GM18526 (cell line): ENCODE results near the gene USP32.

Experiments
- POLR2A ChIP-seq: IDR thresholded peaks from 3 replicates; pipeline ENCODE4 v1.6.1; 2011; ENCODE audit not compliant: insufficient read length; ENCODE audit errors: extremely low read depth

The USP32 gene

DNA sequence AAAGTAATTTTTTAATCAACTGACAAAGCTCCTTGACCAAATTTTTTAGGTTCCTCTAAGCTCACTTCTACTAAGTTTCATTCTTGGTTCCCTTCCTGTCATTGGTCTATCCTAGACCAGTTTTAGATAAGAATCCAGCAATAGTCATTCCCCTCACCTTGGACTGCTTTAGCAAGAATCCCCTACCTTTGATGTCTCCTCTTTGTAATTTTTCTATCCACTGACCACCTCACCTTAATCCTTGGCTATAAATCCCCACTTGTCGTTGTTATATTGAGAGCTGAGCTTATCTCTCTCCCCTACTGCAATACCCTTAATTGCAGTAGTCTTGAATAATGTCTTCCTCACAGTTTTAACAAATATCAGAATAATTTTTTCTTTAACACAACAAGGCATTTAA, 107.2 kb downstream of the USP32 start:
- TF ChIP-seq POLR2A = no peak

DNA sequence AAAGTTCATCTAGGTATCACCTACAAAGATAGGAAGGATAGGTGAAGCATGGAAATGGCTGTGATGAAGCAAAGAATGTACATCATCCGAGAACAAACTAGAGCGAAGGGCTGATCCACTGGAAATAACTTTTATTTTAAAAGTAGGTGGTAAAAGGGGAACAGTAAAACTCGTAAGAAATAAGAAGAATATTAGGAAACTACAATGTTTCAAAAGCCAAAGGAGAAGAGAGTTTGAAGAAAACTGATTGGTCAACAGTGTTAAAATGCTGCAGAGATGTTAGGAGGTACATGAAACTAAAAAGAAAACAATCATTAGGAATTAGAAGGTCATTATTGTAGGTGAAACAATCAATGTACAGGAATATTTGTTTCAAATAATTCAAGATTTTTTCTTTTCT, 108.1 kb downstream of the USP32 start:
- TF ChIP-seq POLR2A = no peak

DNA sequence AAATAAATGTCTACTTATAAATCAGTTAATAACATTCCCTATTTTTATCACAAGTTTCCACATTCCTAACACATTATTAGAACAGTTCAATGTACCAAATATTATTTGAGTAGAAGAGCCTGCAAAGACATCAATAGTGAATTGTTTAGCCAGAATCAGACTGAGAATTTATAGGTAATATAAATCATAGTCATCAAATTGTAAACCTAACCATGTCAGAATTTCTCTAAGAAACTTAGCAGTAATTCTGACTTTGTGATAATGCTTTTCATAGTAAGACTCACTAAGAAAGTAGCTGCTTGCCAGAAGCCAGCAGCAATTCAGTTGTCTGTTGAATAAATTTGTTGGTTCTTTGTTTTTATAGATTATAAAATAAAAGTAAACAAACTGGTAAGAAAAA, 111.3 kb downstream of the USP32 start:
- no peak for TF ChIP-seq POLR2A

DNA sequence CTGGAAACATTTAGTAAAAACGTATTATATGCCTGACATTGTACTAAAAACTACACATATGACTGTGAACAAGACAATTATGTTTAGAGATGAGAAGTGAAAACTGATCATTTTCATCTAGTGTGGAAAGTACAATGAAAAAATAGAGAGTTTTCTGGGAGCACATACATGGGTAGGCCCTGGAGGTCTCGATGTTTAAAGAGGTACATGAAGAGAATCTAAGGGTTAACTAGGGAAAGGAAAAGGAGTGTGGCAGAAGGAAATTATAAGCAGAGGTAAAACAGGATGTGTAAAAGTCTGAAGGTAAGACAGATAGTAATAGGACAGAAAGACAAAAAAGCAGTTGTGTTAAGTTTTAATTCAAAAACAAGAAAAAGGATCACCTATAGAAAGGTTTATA, 113.7 kb downstream of the USP32 start:
- no peak for TF ChIP-seq POLR2A

DNA sequence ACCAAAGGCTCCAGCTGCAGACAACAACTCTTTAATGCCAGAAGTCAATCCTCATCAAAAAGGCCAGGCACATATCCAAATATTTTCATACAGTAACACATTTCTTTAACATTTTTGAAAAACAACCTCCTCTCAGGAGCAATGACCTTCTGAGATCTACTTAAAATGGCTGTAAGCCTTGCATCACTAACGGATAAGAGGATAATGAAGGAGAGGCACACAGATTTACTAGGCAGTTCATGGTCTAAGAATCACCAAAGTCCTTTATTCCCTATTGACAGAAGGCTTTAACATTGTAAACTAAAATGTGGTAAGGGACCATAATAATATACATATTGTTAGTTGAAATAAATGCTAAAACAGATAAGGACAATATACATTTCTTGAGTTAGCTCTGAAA, 114.7 kb downstream of the USP32 start:
- no peak for TF ChIP-seq POLR2A

DNA sequence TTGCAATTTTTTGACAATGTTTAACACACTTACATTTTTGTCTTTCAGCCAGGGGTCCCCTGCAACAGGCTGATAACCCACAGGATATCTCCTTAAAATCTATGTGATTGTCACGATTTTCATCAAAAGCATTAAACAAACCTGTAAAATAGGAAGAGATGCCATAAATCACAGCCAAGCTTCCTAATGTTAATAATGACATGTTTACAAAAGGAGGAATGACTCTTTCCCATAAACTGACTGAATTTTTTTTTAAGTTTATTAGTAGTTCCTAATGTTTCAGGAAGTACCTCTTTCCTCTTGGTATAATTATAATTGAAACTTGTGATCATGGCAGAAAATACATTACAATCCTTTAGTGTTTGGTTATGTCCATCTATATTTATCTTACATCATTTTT, 122.5 kb downstream of the USP32 start:
- TF ChIP-seq POLR2A = no peak

DNA sequence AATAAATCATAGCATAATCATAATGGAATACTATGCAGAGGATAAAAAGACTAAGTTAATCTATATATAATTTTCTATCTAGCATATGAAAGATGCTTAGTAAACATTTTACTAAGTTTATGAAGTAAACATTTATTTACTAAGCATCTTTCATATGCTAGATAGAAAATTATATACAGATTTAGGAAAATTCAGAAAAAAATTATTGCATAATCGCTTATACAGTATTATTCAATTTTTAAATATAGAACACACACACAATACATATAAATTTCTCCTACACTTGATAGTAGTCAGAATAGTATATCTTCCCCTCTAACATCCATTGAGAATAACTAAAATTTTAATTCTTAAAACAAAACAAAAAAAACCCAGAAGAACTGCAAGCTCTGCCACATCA, 131.4 kb downstream of the USP32 start:
- no peak for TF ChIP-seq POLR2A

DNA sequence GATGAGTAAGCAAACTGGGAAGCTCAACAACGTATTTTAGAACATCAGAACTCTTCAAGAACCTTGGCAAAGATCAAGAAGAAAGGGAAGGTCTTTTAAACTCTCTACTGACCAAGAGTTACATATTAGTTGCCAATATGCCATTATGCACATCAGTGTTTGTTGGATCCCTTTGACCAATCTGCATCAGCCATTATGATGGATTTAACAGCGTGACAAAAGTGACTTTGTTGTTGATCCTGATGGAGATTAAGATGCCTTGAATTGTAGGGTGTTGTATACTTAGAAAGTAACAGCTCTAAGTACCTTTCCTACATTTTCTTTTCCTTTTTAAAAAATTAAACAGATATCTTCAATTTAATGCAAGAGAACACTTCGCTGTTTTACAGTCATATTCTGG, 133.6 kb downstream of the USP32 start:
- TF ChIP-seq POLR2A = no peak

DNA sequence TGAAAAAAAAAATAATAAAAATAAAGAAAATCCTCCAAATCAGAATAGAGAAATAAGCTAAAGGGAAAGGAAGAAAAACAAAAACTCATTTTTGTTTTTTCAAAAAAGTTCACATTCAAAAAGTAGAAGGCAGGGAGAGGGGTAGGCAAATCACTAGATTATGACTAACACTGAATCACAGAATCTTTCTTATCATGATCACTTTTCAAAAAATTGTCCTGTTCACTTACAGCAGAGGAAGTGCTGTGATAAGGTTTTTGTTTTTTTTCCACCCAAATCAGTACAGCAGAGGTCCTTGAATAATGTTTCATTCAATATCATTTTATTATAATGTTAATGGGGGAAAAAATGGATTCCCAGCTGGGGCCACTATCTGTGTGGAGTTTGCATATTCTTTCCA, 135.8 kb downstream of the USP32 start:
- TF ChIP-seq POLR2A = no peak

DNA sequence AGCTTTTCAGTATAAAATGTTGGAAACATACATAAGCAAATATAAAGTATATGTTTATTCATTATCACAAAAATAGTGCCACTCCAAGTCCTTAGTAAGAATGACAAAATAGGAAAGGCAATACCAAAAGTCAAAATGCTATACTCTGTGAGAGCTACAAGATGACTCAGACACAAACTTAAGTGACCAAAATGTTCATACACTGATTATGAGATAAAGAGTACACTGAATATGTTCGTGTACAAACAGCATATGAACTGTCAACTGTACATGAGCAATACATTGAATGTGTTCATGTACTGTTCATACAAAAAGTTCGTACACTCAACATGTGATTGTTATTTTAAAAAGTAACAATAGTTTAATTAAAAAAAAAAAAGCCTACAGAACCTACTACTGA, 138.9 kb downstream of the USP32 start:
- TF ChIP-seq POLR2A = no peak

DNA sequence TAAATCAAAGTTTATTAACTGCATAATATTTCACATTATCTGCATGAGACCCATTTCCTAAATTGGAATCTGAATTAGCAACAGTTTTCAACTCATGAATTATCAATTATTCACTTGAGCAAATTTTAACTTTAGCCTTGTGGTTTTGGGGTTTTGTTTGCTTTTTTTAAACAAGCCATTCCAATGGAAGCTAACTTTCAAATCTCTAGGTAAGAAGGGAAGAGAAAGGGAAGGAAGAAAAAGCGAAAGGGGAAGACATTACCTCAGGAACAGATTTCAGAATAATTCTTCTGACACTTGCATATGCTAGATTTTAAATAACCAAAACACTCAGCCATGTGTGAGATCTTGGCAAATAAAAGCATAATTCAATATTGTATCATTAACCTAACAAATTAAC, 139.5 kb downstream of the USP32 start:
- TF ChIP-seq POLR2A = no peak

DNA sequence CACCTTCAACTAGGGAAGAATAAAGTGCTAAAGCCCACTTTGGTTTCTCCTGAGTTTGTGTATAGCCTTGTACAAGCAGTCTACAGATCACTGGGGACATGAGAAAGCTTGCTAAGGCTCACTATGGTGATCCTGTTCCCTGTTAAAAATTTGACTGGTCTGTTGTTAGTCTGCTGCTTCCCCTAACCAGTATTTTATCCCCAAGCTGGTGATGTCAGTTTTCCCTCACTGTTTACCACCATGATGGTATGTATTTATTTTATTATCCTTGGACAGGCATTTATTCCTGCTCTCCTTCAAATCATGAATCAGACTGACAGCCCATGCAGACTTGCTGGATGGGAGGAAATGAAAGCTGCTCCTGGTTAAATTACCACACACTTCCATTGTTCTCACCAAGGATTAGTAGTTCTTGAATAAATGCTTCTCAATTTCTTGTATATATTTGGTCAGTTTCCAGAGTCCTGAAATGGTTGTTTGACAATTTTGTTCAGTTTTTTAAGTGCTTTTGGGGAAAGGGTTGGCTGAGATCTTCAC, 142.6 kb downstream of the USP32 start:
- no peak for TF ChIP-seq POLR2A

DNA sequence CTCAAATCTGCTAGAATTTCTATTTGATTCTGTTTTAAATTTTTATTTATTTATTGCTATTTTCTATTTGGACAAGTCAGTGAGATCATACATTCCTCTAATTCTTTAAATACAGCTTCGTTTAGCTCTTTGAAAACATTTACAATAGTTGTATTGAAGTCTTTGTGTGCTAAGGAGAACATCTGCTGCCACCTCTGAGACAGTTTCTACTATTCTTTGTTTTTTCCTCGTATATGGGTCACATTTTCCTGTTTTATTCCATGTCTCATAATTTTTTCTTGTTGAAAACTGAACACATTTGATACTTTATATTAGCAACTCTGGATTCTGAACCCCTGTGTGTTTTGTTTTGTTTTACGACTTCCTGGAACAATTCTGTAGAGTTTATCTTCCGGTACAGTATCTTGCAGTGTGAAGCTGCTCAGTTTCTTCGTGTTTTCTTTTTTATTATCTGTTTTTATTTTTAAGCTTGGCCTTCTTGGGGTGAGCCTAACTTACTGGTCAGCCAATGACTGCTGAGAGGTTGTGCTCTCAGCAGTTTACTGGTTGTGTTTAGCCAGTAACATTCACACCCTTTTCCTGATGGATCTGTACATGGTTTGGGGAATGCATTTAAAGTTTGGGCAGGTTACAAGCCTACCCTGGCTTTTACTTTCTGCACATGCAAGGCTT, 143.2 kb downstream of the USP32 start:
- TF ChIP-seq POLR2A = no peak

DNA sequence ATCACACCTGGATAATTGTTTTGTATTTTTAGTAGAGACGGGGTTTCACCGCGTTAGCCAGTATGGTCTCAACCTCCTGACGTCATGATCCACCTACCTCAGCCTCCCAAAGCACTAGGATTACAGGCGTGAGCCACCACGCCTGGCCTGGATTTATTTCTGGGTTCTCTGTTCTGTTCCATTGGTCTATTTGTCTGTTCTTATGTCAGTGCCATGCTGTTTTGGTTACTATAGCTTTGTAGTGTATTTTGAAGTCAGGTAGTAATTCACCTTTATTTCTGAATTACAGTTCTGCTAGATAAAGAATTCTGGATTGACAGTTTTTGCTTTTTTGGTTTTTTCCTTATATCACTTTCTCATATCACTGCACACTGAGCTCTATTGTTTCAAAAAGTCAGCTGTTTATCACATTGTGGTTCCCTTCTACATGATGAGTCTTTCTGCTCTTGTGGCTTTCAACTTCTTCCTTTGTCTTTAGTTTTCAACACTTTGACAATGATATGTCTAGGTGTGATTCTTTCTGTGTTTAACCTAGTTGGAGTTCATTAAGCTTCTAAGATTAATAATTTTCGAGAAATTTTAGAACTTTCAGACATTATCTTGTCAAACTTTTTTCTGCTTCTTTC, 144.0 kb downstream of the USP32 start:
- no peak for TF ChIP-seq POLR2A

DNA sequence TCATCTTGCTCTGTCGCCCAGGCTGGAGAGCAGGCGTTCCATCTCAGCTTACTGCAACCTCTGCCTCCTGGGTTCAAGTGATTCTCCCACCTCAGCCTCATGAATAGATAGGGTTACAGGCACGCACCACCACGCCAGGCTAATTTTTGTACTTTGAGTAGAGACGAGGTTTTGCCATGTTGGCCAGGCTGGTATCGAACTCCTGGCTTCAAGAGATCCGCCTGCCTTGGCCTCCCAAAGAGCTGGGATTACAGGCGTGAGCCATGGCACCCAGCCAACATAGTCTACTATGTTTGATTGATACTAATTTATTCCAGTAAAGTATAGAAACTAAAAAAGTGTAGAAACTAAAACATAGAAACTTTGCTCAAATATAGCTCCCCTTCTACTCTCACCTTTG, 147.3 kb downstream of the USP32 start:
- TF ChIP-seq POLR2A = no peak

DNA sequence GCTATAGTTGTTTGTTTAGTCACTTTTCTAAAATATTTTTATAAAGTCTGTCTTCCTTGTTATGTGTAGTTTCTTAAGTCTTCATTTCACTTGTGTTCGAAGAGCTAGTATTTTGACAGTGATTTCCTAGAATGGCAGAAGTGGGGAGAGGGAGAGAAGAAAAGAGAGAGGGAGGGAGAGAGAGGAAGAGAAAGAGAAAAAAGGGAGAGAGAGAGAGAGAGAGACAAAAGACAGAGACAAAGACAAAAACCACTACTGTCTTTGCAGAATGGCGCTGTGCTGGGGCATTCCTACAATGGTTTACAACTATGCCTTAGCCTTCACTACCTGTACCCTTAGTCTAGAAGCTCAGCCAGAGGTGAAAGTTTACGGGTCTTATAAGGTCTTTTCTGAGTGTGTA, 151.6 kb downstream of the USP32 start:
- TF ChIP-seq POLR2A = no peak

DNA sequence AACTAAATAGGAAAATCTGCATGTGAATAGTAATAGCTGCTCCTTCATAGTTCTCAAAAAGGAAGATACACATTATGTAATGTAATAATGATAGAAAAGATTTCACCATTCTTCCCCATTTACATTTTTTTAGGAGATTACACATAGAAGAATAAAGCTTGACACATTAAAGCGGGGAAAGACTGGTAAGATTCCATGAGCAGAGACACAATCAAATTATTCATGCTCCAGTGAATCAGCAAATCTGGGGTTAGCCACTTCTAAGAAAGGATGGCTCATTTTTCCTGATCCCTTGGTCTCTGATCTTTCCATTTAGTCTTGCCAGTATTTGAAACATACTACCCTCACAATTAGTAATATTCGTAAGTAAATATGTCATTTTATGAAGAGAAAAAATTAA, 160.2 kb downstream of the USP32 start:
- no peak for TF ChIP-seq POLR2A
